IPS DF 4.7 (cell line): ENCODE results near the gene UPK2.
"Not testable (repeated sequence)": the region's sequence is repeated elsewhere in the genome, so short reads cannot be mapped to it uniquely, and the experiment has no call there.

Experiments
- DNase-seq: peaks from one replicate; pipeline ENCODE4 v3.0.0-alpha.2; 2013; ENCODE audit warnings: low spot score; ENCODE audit errors: extremely low read depth

UPK2 gene

GRCh38 chr11:118984825-118985224 is 28.7 kb downstream of the UPK2 start:
- no peak for DNase-seq

DNA sequence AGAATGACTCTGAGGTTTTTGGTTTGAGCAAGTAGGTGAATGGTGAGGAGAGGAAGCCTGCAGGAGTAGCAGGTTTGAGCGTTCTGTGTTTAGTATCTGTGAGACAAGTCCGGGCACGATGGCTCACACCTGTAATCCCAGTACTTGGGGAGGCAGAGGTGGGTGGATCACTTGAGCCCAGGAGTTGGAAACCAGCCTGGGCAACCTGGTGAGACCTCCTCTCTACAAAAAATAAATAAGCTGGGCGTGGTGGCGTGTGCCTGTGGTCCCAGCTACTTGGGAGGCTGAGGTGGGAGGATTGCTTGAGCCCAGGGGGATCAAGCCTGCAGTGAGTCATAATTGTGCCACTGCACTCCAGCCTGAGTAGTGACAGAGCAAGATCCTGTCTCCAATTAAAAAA is 32.2 kb downstream of the UPK2 start:
- no peak for DNase-seq

DNA sequence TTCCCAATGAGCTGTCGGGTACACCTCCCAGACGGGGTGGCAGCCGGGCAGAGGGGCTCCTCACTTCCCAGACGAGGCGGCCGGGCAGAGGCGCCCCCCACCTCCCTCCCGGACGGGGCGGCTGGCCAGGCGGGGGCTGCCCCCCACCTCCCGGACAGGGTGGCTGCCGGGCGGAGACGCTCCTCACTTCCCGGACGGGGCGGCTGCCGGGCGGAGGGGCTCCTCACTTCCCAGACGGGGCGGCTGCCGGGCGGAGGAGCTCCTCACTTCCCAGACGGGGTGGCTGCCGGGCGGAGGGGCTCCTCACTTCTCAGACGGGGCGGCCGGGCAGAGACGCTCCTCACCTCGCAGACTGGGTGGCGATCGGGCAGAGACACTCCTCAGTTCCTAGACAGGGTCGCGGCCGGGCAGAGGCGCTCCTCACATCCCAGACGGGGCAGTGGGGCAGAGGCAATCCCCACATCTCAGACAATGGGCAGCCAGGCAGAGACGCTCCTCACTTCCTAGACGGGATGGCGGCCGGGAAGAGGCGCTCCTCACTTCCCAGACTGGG is 35.5 kb downstream of the UPK2 start:
- not testable (repeated sequence) for DNase-seq

DNA sequence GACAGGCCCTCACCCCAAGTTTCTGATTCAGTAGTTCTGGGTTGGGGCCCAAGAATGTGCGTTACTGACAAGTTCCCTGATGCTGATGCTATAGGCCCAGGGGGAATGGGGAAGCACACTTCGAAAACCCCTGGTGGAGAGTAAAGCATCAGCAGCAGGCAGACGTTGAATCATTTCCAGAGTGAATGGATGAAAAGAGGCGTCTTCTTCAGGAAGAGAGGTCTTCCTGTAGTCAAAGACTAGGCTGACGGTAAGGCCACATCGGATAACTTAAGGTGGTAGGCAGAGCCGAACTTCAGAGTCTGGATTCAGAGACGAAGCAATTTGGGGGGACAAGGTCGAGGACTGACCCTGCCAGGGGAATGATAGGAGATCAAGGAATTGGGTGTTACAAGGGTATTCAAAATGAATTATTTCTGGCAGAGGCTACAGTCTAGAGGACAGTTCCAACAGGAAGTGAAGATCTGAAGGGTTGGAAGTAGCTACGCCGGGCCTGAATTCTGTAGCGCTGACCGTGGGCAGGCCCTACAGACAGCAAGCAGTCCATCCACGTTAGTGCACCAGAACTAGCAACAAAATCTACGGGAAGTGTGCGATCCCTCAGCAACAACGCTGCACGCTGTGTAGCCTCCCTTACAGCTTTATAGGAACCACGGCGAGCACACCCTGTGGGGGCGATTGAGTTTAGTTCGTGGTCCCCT is 41.0 kb downstream of the UPK2 start:
- DNase-seq: no peak

DNA sequence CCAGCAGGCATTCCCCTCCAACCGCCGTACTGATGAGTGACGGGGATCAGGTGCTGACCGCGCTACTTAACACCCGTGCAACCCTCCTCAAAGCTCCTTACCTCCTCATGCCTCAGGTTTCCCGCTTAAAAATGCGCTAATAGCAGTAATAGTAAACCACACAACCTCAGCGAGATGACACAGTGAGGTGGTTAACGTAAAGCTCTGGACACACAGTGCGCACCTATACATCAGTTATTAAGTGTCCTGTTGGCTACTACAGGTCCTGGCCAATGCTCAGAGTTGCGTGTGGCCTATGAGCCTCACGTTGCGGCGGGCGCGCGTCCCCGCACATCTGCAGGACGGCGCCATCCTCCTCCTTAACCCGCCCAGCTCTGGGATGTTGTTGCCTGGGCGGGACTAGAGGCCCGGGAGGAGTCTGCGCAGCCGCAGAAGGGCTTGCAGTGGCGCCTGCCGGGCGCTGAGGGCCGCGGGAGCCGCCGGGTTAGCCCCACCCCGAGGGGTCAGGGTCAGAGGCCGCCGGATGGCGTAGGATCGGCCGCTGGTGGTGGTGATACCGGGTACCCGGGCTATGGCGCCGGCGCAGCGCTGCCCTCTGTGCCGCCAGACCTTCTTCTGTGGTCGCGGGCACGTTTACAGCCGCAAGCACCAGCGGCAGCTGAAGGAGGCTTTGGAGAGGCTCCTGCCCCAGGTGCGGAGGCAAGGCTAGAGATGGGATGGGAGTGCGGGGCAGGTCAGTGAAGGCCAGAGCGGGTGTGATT is 41.7 kb downstream of the UPK2 start, which contains the start of gene CENATAC:
TSS of gene CENATAC (plus strand) at position 512 of the 761 bp plus-strand sequence. CDS start at position 572, 60 bp downstream.
- peak; percentile 78 for DNase-seq

DNA sequence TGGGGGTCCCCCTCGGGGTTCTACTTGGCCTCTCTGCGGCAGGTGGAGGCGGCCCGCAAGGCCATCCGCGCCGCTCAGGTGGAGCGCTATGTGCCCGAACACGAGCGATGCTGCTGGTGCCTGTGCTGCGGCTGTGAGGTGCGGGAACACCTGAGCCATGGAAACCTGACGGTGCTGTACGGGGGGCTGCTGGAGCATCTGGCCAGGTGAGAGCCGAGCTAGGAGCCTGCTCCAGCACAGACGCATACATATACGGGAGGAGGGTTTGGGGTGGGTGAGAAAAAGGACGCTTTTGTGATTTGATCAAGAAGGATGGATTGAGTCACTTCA is 42.3 kb downstream of the UPK2 start:
- DNase-seq: no peak

GRCh38 chr11:118998822-118999221 is 42.7 kb downstream of the UPK2 start:
- no peak for DNase-seq

GRCh38 chr11:119000906-119001305 is 44.8 kb downstream of the UPK2 start:
- DNase-seq: no peak

- DNase-seq: no peak
Observed at GRCh38 chr11:119006656-119007055, 50.6 kb downstream of the UPK2 start.
